ENCODE data around the gene DGCR8. TPM values are rescaled to one million over a fixed set of nuclear protein-coding genes. Genes with fewer than 3 reads are reported as not detected.

DGCR8 gene
- total RNA-seq, 1 donor: 44.2 TPM

- H3K4me1 ChIP-seq (ENCODE audit: insufficient read depth, low read length): no peaks in the 10 kb centered on the region
- no peaks in the 10 kb centered on the region for H4K20me1 ChIP-seq (ENCODE audit: insufficient read depth, low read length)
- H3K4me2 ChIP-seq (ENCODE audit: insufficient read depth, low read length): no peak overlapping the region
- H2AFZ ChIP-seq (ENCODE audit: low read length): no peak overlapping the region
- TF ChIP-seq CTCF (IDR thresholded peaks at IDR 0.05; ENCODE audit: extremely low read depth, low read depth, low read length): no peak
- no peak overlapping the region for H3K27ac ChIP-seq (ENCODE audit: low read depth, low read length)
- no peak overlapping the region for H3K4me3 ChIP-seq (ENCODE audit: insufficient read depth, low read length)
- peaks cover 2% of the 10 kb centered on the region for H3K79me2 ChIP-seq (ENCODE audit: insufficient read depth, low read length)
- DNase-seq (ENCODE audit: insufficient read length, low spot score, missing footprints): peak; percentile 58
- no peaks in the 10 kb centered on the region for H3K27me3 ChIP-seq (ENCODE audit: insufficient read depth, low read length)
- no peaks in the 10 kb centered on the region for H3K9me3 ChIP-seq (ENCODE audit: low read depth, low read length)
- peaks cover 40% of the 10 kb centered on the region for H3K36me3 ChIP-seq (ENCODE audit: insufficient read depth, low read length)
These were observed 35.4 kb upstream of the DGCR8 start for GRCh38 chr22:20044495-20045151.

- Histone ChIP-seq H4K20me1 (ENCODE audit: insufficient read depth, low read length) (no peaks in the 10 kb centered on the region), H3K36me3 (ENCODE audit: insufficient read depth, low read length) (peaks cover 34% of the 10 kb centered on the region), H3K27ac (ENCODE audit: low read depth, low read length) (no peak overlapping the region), H3K4me2 (ENCODE audit: insufficient read depth, low read length) (no peak overlapping the region), H2AFZ (ENCODE audit: low read length) (no peak overlapping the region), H3K4me3 (ENCODE audit: insufficient read depth, low read length) (no peak overlapping the region), H3K27me3 (ENCODE audit: insufficient read depth, low read length) (no peaks in the 10 kb centered on the region), H3K9me3 (ENCODE audit: low read depth, low read length) (no peaks in the 10 kb centered on the region), H3K4me1 (ENCODE audit: insufficient read depth, low read length) (no peaks in the 10 kb centered on the region), H3K79me2 (ENCODE audit: insufficient read depth, low read length) (peaks cover 2% of the 10 kb centered on the region)
- no peak for TF ChIP-seq CTCF (IDR thresholded peaks at IDR 0.05; ENCODE audit: extremely low read depth, low read depth, low read length)
- DNase-seq (ENCODE audit: insufficient read length, low spot score, missing footprints): no peak
These were observed 33.3 kb upstream of the DGCR8 start for GRCh38 chr22:20046730-20047129.

GRCh38 chr22:20051927-20052308, 28.1 kb upstream of the DGCR8 start:
- no peak overlapping the region for H2AFZ ChIP-seq (ENCODE audit: low read length)
- H3K9me3 ChIP-seq (ENCODE audit: low read depth, low read length): no peaks in the 10 kb centered on the region
- no peak overlapping the region for H3K4me3 ChIP-seq (ENCODE audit: insufficient read depth, low read length)
- no peaks in the 10 kb centered on the region for H3K27me3 ChIP-seq (ENCODE audit: insufficient read depth, low read length)
- peaks cover 34% of the 10 kb centered on the region for H3K36me3 ChIP-seq (ENCODE audit: insufficient read depth, low read length)
- H3K79me2 ChIP-seq (ENCODE audit: insufficient read depth, low read length): peaks cover 2% of the 10 kb centered on the region
- no peaks in the 10 kb centered on the region for H3K4me1 ChIP-seq (ENCODE audit: insufficient read depth, low read length)
- no peak for DNase-seq (ENCODE audit: insufficient read length, low spot score, missing footprints)
- no peak overlapping the region for H3K4me2 ChIP-seq (ENCODE audit: insufficient read depth, low read length)
- peaks cover 3% of the 10 kb centered on the region for H4K20me1 ChIP-seq (ENCODE audit: insufficient read depth, low read length)
- no peak for TF ChIP-seq CTCF (IDR thresholded peaks at IDR 0.05; ENCODE audit: extremely low read depth, low read depth, low read length)
- no peak overlapping the region for H3K27ac ChIP-seq (ENCODE audit: low read depth, low read length)

- Histone ChIP-seq H3K79me2 (ENCODE audit: insufficient read depth, low read length) (peaks cover 2% of the 10 kb centered on the region), H3K27me3 (ENCODE audit: insufficient read depth, low read length) (no peaks in the 10 kb centered on the region), H3K36me3 (ENCODE audit: insufficient read depth, low read length) (peaks cover 30% of the 10 kb centered on the region), H4K20me1 (ENCODE audit: insufficient read depth, low read length) (peaks cover 3% of the 10 kb centered on the region), H3K4me1 (ENCODE audit: insufficient read depth, low read length) (no peaks in the 10 kb centered on the region), H3K9me3 (ENCODE audit: low read depth, low read length) (no peaks in the 10 kb centered on the region), H3K27ac (ENCODE audit: low read depth, low read length) (no peak overlapping the region), H3K4me2 (ENCODE audit: insufficient read depth, low read length) (no peak overlapping the region), H3K4me3 (ENCODE audit: insufficient read depth, low read length) (no peak overlapping the region), H2AFZ (ENCODE audit: low read length) (no peak overlapping the region)
- no peak for TF ChIP-seq CTCF (IDR thresholded peaks at IDR 0.05; ENCODE audit: extremely low read depth, low read depth, low read length)
- peak; percentile 71 for DNase-seq (ENCODE audit: insufficient read length, low spot score, missing footprints)
These were observed 27.5 kb upstream of the DGCR8 start for GRCh38 chr22:20052309-20053259.

Measured in osteoblast (primary cell).